Ishikawa (cell line): Measurements from ENCODE around the gene TSPOAP1.

Experiments used
- RAD21 ChIP-seq: IDR thresholded peaks from 2 replicates; pipeline ENCODE4 v1.6.1; 2012; ENCODE audit warnings: low read depth
- YY1 ChIP-seq: IDR thresholded peaks from 2 replicates; pipeline ENCODE4 v1.6.1; 2012; ENCODE audit warnings: low read depth

GRCh38 chr17:58265271-58265670 is 63.3 kb downstream of the TSPOAP1 start:
- TF ChIP-seq RAD21 (no peak), YY1 (no peak)
